NOMO-1 treated with DMSO at 0.1 percent for 48 hours (cell line): Measurements from ENCODE around the gene PC.
A peak's percentile ranks its signal among the peaks of the same experiment; 100 is the strongest.

Source experiments
- DNase-seq: peaks from one replicate; lab custom pipeline; 2025; ENCODE audit not compliant: unreplicated experiment; lab: John Stamatoyannopoulos, UW

Gene PC

GRCh38 chr11:66912911-66913310 is 45.3 kb downstream of the PC start:
- DNase-seq = no peak

GRCh38 chr11:66912361-66912760 is 45.8 kb downstream of the PC start:
- DNase-seq = no peak

GRCh38 chr11:66910669-66911068 is 47.5 kb downstream of the PC start:
- no peak for DNase-seq

GRCh38 chr11:66910016-66910415 is 48.2 kb downstream of the PC start:
- DNase-seq = no peak

GRCh38 chr11:66909181-66909580 is 49.0 kb downstream of the PC start:
- no peak for DNase-seq

- no peak for DNase-seq
These were observed 50.2 kb downstream of the PC start for GRCh38 chr11:66907751-66908630.

- DNase-seq = no peak
These were observed 52.0 kb downstream of the PC start for GRCh38 chr11:66906061-66906733.

GRCh38 chr11:66905631-66906030 is 52.6 kb downstream of the PC start:
- no peak for DNase-seq

GRCh38 chr11:66904981-66905521 is 53.1 kb downstream of the PC start:
- DNase-seq = no peak

- no peak for DNase-seq
These were observed 53.6 kb downstream of the PC start for GRCh38 chr11:66904561-66904960.

- DNase-seq = no peak
These were observed 54.1 kb downstream of the PC start for GRCh38 chr11:66904055-66904454.

GRCh38 chr11:66902486-66903177 is 55.6 kb downstream of the PC start:
- no peak for DNase-seq

GRCh38 chr11:66901964-66902390 is 56.2 kb downstream of the PC start:
- no peak for DNase-seq

- no peak for DNase-seq
These were observed 64.0 kb downstream of the PC start for GRCh38 chr11:66894141-66894540.

- DNase-seq = no peak
These were observed 65.3 kb downstream of the PC start for GRCh38 chr11:66892911-66893310.

GRCh38 chr11:66891851-66892660 is 66.1 kb downstream of the PC start:
- DNase-seq = peak; percentile 71

GRCh38 chr11:66889960-66890359 is 68.2 kb downstream of the PC start:
- DNase-seq = no peak

- DNase-seq = no peak
These were observed 69.9 kb downstream of the PC start for GRCh38 chr11:66888282-66888681.

- DNase-seq = no peak
These were observed 70.7 kb downstream of the PC start for GRCh38 chr11:66887526-66887925.

- DNase-seq = no peak
These were observed 71.4 kb downstream of the PC start for GRCh38 chr11:66886671-66887221.
